HG03103 (cell line): Measurements from ENCODE around the gene LIX1.
A peak's percentile ranks its signal among the peaks of the same experiment; 100 is the strongest.
"Not testable (repeated sequence)": the region's sequence is repeated elsewhere in the genome, so short reads cannot be mapped to it uniquely, and the experiment has no call there.

Source experiments
- ATAC-seq: cut with Tn5 transposase; IDR thresholded peaks from one replicate; pipeline ENCODE4 v1.9.1; 2021; ENCODE audit warnings: low read depth; ENCODE audit not compliant: unreplicated experiment

LIX1 gene

DNA sequence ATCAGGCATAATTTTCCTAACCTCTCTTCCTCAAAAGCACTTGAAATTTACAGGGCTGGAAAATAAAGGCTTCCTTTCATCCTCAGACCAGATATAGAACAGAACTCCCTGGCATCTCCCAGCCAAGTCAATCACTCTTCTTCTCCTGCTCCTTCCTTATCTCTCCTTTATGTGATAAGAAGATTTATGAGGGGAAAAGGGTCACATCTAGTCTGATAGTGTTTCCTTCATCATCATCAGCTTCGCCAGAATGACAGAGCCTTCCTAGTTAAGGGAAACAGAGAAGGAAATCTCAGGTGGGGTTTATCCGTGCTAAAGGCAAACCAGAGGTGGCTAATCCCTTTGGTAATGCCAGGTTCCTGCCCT lies 36.2 kb downstream of the LIX1 start:
- no peak for ATAC-seq

DNA sequence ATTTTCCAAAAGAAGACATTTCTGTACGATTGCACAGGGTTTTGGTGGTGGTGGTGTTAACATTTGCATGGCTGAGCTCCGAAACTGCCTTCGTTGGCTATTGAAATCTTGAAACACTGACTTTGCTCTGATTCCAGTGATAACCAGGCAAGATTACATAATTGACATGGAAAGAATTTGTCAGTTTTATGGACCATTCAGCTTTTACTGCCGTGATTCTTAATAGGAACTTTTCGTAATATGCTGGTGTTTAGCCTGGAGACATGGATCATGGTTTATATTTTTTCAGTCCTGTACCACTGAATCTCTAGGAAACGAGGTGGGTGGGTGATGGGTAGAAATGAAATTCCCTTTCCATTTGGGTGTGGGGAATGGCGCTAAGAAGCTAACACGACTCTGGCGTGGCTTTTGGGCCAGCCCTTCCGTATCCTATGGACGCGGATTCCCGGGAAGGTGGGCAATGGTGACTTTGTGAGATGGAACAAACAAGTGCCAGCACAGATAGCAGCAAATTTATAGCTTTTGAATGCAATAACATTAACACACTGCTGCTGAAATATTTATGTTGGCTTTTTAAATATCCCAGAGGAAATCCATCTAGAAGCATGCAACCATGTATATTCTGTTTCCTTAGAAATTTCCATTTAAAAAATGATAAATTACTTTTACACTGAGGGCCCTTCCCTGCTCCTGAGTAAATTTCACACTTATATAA lies 36.8 kb downstream of the LIX1 start:
- no peak for ATAC-seq

DNA sequence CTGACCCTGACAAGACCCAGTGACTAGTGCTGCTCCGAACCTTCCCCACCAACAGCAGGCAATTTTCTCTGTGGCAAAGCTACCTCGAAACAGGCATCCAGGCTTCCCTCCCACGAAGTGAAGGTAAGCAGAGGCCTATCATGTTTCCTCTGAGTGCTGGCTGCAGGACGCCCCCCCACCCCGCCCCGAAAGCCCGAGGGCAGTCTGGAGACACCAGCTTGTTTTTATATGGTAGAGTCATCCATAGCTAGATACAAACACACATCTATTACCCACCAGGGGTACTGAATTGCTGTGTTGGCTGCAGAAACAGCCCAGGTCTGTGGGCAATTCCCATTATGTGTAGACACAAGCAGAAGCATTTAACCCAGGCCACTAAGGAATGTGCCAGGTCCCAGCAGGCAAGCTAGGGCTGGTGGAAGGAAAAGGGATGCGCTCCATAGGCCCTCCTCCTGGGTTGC lies 40.4 kb downstream of the LIX1 start:
- no peak for ATAC-seq

DNA sequence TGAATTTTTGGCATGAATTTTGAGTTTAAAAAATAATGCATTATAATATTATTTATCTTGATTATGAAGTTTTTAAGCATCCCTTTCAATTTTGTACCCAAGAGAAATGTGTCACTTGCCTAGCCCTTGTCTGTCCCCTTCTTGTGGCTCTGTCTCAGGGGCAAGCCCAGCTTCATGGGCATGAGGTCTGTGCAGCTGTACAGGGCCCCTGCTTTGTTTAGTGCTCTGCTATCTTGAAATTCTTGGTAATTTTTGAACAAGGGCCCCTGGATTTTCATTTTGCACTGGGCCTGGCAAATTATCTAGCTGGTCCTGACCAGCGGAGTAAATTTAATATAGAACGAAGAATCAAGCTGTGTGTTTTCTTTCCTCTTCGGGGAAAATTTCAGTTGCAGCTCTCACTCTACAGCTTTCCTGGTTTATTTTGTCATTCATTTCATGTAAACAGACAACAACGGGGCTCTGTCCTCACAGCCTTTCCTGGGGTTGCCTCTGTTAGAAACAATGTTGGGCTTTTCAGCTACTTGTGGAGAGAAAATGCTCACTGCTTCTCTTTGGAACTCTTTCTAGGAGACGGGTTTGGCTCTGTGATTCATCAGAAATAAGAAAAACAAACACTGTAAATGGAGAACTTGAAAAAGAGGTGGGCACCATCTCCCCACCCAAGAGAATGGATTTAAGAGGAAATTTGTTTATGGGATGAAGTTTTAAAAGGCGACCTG lies 41.1 kb downstream of the LIX1 start:
- ATAC-seq: no peak

DNA sequence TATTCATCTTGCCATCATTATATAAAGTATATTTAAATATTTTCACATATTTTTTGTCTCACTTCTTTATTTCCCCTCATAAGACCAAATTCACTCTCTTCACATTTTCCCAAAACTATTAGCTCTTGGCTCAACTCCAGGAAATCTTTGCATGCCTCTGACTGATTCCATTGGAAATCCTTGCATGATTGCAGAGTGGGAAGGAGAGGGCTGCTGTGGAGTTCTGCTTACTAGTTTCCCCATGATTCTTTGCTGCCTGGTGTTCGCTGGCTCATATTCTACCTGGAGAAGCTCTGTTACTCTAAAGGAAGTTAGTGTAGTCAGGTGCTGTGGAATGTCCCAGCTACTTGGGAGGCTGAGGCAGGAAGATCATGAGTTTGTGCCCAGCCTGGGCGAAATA lies 41.9 kb downstream of the LIX1 start:
- ATAC-seq: no peak

DNA sequence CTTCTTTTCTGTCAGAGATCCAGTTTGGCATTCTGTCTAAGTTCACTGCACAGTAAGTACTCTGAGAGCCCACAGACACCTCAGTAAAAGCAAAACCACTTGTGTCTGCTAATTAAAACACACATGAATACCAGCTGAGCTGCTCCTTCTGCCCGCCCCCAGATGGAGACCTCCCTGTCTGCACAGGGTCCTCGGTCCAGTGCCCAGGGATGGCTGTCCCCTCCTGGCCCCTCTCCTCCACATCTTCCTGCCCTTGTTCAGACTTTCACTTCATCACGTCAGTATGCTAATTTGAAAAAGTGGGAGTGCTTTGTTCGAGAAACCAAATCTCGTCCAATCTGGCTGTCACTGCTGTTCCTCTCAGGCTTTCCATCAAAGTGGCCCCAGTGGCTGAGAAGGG lies 43.5 kb downstream of the LIX1 start:
- ATAC-seq: no peak

DNA sequence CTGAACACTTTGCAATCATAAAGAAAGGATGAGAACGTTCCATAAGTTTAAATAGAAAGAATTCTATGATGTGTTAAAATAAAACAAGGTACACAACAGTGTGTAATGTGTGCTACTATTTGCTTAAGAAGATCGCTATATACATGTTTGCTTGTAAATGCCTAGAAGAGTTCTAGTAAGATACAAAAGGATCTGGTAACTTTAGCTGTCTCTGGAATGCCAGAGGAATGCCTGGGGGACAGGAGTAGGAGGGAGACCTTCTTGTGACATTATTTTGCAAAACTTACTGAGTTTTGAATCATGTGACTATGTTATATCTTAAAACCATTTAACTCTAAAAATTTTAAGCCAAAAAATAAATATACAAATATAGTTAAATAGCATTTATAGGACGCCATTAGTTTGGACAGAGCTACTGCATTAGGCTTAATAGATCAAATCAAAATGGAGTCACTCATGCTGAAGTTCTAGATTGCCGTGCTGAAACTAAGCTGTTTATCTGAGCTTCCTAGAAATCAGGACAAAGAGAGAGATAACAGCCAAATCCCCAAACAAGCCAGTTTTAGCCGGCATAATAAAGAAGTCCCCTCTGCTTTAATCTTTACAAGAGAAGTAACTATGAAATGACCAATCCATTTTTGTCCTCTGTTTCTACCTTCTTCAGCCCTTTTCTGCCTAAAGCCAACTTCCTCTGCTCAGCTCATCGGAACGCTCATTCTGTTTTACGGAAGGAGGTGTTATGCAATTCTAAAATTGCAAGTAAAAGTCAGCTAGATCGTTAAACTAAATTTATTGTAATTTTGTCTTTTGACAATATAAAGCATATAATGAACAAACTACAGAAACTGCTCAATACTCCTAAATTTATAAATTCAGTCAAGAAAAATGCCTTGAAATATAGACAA lies 44.8 kb downstream of the LIX1 start:
- no peak for ATAC-seq

DNA sequence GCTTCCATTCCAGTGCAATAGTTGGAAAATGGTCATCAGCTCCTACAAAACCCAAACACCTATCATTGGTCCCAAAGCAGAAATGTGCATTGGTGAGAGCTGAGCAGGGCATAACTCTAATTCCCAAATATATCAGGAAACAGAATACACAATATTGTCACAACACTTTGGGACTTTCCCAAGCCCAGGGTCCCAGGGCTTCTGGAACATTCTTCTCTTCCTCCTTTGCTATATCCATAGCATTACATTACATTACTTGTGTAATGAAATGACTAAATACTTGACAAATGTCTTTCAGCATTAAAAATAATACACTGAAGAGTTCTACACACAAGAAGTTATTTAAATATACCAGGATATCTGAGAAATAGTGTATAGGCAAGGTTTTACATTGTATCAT lies 45.6 kb downstream of the LIX1 start:
- no peak for ATAC-seq

DNA sequence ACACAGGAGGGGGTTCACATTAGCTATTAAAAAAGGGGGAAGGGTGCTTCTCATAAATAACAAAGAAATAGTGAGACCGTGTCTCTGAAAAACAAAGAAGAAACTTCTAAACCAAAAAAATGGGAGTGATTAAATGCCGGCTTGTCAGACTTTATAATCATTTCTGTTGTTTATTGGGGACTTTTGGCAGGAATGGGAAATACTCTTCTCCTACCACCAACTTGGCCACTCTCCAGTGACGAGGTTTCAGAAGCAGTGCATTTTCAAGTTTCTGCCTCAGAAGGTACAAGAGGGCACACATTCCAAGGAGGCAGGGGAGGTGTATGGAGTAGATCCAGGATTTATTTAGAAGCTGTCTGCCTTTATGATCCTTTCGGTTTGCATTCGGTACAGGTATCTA lies 46.2 kb downstream of the LIX1 start:
- no peak for ATAC-seq

DNA sequence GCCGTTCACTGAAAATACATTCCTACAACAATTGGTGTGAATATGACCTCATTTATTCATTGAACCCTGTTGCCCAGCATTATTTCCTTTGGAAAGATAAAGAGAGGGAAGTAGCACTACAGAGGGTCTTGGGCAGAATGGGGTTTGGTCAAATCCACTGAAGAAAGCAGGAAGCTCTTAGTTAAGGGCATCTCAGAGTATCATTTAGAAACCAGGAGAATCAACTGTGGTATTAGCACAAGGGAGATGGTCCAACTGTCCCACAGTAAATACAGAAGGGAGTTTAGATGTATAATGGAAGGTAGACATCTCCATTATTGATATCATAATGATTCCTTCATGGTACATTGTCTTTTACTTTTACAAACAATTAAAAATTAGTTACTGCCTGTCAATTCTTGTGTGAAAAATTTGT lies 47.1 kb downstream of the LIX1 start:
- peak; percentile 32 for ATAC-seq

DNA sequence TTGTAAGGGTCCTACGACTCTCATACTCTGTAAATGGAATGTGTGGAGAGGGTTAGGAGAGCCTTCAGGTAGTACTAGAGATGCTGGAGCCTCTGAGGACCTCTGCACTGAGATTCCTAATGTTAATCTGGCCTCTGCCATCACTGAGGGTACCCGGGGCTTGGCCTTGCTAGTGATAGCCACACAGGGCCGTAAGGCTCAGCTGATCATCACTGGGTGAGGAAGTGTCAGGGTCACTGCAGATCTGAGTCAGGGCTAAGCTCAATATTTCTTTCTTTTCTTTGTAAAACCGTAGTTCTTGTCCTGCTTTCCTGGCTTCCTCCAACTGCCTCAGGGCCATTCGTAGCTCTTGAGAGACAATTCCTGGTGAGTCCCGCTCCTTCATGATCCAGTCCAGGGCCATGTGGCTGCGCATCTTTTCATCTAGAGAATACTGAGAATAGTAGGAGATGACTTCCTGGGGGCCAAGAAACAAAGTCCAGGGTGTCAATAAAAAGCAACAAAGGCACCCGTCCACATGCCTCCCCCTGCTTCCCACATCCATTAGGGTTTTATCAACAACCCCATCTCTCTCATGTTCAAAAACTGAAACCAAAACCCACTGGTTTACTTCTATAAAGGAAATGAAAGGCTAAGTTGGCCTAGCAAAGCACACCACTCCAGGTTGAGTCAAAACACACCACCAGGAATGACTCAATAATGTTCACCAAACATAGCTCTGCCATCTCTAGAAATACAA lies 47.7 kb downstream of the LIX1 start:
- peak; percentile 95 for ATAC-seq

DNA sequence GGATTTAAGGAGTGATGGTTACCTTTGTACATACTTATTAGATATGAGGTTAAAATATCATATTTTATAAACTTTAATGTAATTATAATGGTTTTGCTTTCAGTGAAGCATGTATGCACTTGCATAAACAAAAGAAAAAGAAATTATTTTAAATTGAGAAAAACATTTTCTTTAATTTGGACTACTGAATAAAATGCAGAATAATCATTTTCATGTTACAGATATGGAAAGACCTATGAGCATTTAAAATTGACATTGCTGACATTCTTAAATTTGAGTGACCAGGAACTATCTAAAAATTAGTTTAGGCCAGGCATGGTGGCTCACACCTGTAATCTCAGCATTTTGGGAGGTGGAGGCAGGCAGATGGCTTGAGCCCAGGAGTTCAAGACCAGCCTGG lies 49.2 kb downstream of the LIX1 start:
- ATAC-seq: no peak

DNA sequence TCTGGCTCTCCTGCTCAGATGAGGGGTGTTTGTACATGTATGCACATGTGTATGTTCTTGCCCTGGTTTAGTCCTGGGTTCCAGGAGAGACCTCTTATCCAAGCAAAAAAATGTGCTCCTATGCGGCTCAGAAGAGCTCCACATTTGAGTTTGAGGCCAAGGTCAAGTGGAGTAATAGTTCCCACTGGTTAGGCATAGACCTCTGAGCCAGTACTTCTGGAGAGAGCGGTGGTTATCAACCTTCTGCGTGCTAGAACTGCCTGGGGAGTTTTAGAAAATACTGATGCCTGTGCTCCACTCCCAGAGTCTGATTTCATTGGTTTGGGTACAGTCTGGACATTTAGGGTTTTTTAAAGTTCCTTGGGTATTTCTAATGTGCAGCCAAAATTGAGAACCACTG lies 51.5 kb downstream of the LIX1 start:
- ATAC-seq: no peak

DNA sequence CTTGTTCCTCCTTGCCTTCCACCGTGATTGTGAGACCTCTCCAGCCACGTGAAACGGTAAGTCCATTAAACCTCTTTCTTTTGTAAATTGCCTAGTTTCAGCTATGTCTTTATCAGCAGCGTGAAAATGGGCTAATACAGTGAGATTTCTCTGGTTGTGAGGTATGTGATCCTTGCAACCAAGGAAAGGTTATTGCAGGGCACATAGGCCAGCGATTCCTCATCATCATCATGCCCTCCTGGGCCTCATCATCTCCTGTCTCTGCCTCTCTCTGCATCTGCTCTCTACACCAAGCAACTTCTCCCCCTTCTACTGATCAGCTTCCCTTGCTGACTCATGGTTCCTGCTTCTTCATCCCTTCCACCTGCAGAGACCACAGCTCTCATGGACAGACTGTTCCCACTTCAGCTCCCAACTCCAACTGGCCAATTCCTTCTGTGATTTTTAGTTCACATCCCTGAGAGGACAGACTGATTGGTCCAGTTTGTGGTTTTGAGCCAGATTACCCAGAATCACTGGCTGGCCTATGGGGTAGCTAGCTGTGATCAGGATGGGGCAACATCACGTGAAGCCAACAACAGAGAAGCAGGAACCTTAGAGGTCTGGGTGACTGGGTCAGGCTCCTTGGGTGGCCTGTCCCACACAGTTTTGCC lies 53.1 kb downstream of the LIX1 start:
- no peak for ATAC-seq

DNA sequence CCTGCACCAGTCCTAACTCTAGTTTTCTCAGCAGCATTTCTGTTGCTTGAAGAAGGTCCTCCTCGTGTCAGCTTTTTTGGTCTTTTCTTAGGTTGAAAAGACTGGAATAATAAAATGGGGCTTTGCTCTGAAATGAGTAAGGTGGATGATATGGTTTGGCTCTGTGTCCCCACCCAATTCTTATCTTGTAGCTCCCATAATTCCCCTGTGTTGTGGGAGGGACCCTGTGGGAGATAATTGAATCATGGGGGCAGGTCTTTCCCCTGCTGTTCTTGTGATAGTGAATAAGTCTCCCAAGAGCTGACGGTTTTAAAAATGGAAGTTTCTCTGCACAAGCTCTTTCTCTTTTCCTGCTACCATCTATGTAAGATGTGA lies 53.6 kb downstream of the LIX1 start:
- ATAC-seq: no peak

DNA sequence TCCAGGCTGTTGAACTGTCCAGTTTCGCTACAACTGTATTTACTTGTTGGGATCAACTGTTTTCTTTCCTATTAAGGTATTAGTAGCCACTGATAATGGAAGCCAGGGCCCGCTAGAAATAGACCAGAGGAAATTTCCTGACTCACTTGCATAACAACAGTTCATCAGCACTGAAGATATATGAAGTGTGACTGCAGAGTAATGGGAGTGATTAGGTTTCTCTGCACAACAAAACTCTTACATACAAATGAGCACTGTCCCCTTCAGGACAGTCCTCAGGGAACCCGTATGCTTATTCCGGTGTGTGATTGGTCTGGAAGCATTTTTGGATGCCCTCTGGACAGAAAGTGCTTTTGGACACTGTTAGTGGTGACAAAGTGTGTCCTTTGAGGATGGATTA lies 55.3 kb downstream of the LIX1 start:
- no peak for ATAC-seq

DNA sequence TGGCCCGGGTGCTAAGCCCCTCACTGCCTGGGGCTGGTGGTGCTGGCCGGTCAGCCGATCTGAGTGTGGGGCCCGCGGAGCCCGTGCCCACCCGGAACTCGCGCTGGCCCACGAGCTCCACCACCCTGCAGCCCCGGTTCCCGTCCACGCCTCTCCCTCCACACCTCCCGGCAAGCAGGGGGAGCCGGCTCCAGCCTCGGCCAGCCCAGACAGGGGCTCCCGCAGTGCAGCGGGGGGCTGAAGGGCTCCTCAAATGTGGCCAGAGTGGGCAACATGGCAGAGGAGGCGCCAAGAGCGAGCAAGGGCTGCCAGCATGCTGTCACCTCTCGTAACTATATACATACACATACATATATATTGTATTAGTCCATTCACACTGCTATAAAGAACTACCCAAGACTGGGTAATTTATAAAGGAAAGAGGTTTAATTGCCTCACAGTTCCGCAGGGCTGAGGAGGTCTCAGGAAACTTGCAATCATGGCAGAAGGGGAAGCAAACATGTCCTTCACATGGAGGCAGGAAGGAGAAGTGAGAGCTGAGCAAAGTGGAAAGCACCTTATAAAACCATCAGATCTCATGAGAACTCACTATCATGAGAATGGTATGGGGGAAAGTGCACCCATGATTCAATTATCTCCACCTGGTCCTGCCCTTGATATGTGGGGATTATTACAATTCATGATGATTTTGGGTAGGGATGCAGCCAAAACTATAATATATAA lies 56.8 kb downstream of the LIX1 start:
- ATAC-seq: no peak

DNA sequence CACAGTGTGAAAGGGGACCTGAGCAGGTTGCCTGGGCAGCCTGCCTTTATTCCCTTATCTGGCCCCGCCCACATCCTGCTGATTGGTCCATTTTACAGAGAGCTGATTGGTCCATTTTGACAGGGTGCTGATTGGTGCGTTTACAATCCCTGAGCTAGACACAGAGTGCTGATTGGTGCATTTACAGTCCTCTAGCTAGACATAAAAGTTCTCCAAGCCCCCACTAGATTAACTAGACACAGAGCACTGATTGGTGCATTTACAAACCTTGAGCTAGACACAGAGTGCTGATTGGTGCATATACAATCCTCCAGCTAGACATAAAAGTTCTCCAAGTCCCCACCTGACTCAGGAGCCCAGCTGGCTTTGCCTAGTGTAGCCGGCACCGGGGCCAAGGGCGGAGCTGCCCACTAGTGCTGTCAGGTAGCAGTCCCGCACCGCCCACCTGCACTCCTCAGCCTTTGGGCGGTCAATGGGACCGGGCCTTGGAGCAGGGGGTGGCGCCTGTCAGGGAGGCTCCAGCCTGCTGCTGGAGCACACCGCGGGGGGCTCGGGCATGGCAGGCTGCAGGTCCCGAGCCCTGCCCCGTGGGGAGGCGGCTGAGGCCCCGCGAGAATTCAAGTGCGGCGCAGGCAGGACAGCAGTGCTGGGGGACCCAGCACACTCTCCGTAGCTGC lies 57.5 kb downstream of the LIX1 start:
- not testable (repeated sequence) for ATAC-seq
